GM19452 (cell line): Measurements from ENCODE around the gene ECHS1.
"Not testable (repeated sequence)": the region's sequence is repeated elsewhere in the genome, so short reads cannot be mapped to it uniquely, and the experiment has no call there.

Experiments used
- ATAC-seq: cut with Tn5 transposase; IDR thresholded peaks from one replicate; pipeline ENCODE4 v1.9.1; 2021; ENCODE audit not compliant: unreplicated experiment

ECHS1 gene

DNA sequence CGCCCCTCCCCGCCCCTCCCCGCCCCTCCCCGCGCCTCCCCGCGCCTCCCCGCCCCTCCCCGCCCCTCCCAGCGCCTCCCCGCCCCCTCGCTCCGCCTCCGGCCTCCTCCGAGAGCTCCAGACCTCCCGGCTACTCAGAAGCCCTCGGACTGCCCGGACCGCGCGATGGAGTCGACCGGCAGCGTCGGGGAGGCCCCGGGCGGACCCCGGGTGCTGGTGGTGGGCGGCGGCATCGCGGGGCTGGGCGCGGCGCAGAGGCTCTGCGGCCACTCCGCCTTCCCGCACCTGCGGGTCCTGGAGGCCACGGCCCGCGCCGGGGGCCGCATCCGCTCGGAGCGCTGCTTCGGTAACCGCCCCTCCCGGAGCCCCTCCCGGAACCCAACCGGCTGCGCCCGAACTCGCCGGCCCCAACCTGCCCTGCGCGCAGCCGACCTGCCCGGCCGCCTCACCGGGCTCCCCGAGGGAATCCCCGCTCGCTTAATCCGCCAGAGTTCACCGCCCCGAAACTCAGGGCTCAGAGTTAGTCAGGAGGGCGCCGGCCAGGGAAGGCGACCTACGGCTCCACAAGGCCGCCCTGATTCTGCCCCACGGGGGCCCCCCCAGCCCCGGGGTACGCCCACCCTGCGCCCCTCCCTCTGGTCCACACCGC, 6.1 kb upstream of the ECHS1 start, which contains the start of gene PAOX:
TSS of gene PAOX (plus strand) at position 111 of the 649 bp plus-strand sequence. CDS start at position 166, 55 bp downstream.
- peak; percentile 59 for ATAC-seq

DNA sequence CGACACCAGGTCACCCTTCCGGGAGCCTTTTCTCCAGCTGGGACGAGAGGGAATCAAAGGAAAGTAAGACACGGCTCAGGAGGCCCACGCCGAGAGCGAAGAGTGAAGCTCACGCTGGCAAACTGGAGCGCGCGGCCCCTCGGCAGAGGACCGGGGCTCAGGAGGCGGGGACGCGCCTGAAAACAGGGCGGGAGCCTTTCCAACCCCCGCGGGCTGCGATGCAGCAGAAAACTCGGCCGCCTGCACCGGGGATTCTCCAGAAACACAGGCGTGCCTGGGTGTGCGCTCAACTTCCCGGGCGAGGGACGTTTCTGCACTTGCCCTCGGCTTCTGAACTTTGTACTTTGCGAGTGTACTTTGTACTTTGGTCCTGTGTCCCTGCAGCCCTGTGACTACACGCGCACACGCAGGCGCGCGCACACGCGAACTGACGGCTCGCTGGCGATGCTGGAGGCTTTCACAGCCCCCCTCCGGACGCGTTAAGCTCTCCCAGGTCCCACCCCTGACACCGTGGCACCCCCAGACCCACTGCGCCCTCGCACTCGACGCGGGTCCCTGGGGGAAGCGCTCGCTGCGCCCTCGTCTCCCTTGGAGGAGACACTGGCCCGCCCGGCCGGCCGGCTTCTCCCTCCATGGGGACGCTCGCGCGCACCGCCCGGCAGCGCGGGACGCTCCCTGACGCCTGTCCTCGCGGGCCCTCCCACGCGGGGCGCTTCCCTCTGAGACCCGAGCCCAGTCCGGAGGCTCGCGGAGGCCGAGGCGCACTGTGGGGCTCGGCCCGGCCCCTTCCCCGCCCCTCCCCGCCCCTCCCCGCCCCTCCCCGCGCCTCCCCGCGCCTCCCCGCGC, 5.3 kb upstream of the ECHS1 start:
- ATAC-seq, result peak; percentile 41

DNA sequence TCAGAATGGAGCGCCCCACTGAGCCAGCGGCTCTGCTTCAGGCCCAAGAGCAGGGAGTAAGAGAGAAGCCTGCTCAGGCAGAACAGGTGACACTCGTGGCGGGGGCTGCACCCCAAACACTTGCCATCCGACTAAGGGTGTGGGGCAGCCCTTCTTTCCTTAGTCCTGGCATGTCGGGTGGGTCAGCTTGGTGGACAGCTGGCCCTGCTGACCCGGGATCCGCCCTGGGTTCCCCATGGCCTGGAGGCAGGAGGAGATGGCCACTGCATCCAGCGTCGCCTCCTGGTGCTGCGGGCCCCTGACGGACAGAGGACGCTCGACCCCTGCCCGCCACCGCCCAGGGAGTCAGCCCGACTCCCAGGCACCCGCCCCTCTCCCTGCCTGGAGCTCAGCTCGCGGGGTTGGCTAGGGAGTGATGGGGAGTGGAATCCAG, 4.7 kb upstream of the ECHS1 start:
- ATAC-seq, result no peak

DNA sequence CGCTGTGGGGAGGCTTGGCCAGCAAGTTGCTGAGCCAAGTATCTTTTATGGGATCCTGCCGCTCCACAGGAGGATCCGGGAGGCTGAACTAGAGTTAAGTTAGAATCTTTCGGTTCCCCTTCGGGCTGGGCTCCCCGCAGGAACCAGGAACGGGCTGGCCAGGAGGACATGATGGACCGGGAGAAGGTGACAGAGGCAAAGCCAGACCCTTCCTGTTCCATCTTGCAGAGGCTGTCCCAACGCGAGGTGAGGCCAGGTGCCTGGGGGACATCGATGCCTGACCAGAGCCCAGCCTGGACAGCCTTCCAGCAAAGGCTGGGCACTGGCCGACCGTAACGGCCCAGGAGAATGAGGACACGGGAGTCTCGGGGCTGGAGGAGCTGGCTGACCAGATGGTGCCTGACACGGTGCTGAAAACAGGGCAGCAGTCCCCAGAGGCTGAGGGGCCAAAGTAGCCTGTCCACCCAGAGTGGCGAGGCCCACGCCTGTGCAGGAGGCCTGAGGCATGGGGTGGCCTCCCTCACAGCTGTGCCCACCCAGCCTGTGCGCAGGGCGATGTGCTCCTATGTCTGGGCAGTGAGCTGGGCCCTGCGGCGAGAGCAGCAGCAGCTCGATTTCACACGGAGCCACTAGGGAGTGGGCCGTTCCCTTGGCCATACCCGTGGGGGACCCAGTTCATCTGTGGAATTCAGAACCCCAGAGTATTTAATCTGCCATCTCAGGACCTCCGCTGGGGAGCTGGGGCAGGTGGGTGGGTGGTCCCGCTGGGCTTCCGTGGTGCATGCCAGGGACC, 4.1 kb upstream of the ECHS1 start:
- ATAC-seq, result no peak

DNA sequence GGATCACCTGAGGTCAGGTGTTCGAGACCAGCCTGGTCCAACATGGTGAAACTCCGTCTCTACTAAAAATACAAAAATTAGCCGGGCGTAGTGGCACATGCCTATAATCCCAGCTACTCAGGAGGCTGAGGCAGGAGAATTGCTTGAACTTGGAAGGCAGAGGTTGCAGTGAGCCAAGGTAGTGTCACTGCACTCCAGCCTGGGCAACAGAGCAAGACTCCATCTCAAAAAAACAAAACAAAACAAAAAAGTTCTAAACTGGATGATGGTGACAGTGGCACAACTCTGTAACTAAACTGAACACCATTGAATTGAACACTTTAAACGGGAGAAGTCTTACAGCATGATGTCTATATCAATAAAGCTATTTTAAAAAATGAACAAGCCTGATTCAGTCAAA, 3.0 kb upstream of the ECHS1 start:
- not testable (repeated sequence) for ATAC-seq

DNA sequence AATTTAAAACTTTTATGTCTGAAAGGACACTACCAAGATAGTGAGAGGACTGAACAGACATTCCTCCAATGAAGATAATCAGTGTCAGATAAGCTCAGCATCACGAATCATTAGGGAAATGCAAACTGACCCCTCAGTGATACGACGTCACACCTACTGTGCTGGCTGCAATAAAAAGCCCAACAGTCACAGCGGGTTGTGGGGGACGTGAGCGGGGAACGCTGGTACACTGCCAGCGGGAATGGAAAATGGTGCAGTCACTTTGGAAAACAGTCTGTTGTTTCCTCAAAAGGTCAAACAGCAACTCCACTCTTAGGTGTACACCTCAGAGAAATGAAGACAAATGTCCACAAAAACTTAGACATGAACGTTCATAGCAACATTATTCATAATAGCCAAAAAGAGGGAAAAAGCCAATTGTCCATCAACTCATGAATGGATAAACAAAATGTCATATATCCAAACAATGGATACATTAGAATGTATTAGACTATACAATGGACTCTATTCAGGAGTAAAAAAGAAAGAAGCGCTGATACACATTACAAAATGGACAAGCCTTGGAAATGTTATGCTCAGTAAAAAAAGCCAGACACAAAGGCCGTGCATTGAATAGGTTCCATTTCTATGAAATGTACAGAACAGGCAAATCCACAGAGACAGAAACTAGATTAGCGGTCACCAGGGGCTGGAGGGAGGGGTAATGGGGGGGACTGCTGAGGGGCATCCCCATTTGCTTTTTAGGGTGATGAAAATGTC, 2.4 kb upstream of the ECHS1 start:
- ATAC-seq, result no peak

DNA sequence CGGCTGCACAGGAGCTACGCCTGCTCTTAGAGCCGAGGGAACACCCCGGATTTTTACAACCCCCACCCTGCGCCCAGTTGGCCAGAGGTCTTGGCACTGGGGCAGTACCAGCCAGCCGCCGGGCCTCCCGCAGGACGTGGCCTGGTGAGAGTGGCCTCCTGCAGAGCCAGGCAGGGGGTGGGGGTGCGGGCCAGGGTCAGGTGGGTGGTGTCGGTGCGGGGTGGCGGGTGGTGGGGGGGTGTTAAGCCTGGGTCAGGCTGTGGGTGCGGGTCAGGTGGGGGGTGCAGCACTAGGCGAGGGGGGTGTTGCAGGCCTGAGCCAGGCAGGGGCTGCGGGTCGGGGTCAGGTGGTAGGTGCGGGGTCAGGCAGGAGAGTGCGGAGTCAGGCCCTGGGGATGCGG, 647 bp downstream of the ECHS1 start:
- ATAC-seq, result no peak

DNA sequence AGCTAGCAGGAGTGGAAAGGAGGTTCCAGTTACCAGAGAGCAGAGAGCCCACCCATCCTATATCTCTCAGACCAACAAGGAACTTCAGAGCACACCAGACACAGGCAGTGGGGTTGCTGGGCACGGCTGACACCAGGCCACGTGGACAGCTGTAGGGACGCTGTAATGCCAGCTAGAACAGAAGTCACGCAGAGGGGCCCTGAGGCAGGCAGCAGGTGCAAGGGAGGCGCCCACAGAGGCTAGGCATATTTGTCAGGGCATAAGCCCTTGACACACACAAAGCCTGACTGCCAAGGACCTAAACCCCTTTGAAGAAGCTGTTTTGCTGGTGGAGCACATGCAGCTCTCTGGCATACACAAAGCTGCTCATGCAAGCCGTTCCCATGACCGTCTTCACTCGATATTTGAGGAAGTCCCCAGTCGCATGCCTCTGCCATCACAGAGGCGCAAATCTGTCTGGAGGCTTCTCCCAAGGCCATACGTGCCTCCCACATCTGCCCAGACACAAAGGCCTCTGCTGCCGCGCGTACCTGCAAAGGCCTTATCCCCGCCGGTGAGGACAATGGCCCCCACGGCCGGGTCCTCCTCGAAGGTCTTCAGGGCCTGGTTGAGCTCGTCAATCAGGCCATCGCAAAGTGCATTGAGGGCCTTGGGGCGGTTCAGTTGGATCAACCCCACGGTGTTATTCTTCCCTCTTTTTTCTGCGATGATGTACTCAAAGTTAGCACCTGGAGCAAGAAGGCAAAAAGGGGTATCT, 2.9 kb downstream of the ECHS1 start:
- ATAC-seq, result no peak

DNA sequence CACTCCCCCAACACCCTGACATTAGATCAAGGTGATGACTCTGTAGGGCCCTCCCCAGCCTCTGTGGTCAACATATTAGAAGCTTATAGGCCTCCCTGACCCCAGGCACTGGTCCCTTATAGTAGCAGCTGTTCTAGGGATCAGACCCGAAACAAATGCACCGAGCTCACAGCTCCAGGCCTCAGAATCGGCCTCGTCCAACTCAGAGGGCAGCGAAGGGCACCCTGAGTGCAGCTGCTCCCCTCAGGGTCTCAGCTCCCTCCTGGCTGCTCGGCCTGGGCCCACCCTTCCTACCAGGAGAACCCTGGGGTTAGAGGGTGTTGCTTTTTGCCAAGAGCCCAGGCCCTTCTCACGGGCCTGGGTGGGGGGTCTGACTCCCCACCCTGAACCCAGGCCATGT, 5.0 kb downstream of the ECHS1 start:
- no peak for ATAC-seq

DNA sequence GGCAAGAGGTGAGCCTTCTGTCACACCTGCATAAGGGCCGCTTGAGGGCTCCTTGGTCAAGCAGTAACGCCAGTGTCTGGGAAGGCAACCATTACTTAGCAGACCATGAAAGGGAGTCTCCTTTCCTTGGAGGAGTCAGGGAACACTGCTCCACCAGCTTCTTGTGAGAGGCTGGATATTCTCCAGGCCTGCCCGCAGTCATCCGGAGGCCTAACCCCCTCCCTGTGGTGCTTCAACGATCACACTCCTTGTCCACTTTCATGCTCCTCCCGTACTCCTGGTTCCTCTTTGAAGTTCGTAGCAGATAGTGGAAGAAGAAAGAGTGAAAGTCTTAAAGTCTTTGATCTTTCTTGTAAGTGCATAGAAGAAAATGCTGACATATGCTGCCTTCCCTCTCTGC, 5.7 kb downstream of the ECHS1 start:
- not testable (repeated sequence) for ATAC-seq

DNA sequence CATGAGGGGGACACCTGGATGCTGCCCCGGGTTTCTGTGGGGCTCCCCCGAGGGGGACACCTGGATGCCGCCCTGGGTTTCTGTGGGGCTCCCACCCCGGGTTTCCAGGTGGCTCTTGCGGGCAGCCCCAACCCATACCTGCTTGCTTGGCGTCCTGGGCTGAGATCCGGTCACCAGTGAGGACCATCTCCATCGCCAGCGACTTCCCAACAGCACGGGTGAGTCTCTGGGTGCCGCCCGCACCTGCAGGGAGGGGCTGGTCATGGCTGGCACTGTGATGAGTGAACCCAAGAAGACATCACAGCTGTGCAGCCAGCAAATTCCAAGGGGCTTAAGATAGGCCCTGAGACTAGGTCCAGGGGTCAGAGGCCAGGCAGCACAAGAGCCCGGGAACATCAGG, 6.4 kb downstream of the ECHS1 start:
- no peak for ATAC-seq

DNA sequence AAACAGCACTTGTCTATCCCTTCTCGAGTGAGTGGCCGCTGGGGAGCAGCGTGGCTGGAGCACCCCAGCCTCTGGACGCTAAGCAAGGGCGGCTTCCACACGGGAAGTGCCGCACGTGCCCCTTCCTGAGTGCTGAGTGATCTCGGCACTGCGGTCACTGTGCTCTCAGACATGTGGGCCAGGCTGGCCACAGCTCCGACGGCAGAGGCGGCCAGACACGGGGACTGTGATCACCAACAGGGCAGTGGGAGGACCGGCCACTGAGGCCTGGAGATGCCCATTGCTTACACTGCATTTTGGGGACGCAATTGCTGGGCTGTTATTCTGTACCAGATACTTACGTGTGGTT, 7.0 kb downstream of the ECHS1 start:
- no peak for ATAC-seq

DNA sequence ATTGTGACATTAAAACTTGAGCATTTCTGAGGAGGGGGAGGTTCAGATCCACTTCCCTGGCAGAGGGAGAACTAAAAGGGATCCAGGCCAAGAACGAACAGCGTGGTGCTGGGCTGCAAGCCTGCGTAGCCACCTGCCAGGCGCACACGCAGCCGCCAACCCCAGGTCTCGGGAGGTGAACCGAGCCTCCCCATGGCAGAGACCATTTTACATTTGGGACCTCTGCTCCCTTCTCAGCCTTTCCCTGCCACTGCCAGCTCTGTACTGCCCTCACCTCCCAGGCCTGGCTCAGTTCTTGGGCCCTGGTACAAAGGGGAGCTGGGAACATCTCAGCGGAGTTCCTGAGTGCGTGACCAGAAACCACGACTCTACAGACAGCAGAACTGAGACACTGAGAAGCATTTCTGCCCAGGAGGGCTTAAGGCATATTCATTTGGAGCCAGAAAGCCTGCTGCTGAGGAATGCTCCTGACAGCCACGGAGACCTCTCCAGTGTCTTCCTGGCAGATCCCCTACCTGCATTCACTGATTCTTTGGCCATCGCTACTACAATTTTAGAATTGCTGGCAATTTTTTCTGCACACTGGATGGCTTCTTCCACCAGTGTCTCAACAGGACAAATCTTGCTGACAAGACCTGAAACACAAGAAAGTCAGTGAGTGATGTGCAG, 7.6 kb downstream of the ECHS1 start:
- ATAC-seq, result no peak

DNA sequence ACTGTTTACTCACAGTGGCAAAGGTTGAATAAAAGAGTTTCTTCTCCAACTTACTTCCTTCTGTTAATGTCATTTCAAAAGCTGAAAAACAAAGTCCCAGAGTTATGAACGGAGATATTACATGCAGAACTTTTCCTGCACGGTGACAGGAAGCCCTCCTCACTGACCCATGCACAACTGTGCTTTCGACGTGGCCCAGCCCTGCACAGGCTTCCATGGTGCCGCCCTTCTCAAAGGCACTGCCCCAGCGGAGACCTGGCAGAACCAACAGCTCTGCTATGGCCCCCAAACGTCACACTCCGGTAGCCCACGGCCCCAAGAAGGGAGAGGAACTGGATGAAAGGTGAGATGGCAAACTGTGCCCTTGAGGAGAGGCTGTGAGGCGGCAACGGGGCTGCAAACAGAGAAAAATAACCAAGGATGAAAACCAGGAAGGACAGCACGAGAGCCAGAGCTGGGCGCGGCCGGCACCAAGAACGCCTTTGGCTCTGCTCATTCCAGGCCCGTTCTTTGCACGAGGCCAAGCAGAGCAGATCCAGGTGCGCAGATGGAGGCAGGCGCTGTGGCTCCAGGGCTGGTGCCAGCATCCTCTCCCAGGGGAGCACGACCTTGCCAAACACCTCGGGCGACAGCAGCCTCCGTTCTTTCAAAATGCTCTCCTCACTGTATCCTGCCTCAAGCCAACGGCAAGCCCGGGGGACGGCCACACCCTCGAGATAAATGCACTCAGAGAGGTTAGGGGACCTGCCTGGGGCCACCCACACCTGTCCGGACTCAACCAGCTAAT, 8.3 kb downstream of the ECHS1 start:
- no peak for ATAC-seq

DNA sequence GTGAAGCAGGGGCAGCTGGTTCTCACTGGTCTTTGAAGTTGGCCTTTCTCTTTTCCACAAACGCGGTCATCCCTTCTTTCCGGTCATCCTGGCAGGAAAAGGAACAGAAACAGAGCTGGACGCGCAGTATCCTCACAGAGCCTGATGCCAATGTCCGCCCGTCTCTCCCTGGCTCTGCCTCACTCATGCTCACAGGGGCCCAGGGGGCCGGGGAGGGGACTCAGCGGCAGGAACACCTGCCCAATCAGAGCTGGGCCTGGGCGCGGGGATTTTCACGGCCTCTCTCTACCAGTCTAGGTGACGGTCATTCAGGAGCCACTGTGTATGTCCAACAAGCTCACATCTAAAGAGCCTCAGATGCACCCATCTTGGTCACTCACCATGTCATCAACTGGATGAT, 10.3 kb downstream of the ECHS1 start:
- no peak for ATAC-seq

DNA sequence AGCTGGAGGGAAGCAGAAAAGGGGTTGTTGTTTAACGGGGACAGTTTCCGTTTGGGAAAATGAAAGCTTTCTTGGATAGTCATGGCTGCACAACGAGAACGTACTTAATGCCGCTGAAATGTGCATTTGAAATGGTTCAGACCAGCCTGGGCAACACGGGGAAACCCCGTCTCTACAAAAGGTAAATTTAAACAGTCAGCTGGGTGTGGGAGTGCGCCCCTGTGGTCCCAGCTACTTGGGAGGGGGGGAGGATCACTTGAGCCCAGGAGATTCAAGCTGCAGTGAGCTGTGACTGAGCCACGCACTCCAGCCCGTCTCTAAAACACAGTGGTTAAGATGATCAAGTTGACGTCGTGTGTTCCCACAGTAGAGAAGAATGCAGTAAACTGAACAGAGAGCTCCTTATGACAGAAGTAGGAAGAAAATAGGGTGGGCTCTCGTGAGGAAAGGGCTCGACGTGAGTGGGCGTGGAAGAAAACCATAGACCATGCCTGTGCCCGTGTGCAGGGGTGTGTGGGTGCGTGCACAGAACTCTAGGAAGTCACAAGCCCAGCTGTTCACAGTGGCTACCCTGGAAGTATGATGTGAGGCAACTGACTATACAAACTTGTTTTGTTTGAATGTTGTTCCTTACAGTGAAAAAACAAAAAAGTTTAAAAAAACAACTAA, 11.2 kb downstream of the ECHS1 start:
- no peak for ATAC-seq

DNA sequence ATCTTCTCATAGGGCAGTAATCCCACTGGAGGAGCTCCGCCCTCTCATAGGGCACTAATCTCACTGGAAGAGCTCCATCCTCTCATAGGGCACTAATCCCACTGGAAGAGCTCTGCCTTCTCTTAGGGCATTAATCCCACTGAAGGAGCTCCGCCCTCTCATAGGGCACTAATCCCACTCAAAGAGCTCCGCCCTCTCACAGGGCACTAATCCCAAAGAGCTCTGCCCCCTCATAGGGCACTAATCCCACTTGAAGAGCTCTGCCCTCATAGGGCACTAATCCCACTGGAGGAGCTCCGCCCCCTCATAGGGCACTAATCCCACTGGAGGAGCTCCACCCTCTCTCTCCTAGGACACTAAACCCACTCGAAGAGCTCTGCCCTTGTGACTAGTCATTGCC, 11.9 kb downstream of the ECHS1 start:
- no peak for ATAC-seq

DNA sequence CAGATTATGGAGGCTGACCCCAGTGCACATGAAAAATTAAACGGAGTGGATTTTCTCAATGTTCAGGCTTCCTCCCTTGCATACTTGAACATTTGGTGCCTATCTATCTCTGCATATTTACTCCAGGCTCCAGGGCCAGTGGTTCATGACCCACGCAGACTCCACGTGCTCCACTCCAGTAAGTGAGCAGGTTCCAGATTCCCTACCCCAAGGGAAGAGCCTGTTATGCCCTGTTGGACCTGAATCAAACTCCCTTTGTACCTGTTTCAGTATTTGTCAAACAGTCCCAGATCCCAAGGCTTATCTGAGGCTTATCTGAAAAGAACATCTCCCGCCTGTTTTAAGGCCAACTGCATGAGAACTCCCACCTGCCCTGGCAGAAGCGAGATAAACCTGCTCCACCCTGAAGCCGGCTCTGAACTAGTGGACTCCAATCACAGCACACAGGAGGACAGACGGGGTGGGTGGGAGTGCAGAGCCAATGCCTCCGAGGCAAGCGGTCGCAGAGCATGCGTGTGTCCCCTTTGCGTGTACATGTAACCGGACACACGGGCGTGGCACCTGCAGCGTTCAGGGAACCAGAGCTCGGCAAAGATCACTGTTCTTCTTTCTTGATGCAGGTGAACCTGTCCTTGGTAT, 13.1 kb downstream of the ECHS1 start:
- ATAC-seq, result no peak
